ENCODE measurements around the gene ANKIB1.

GRCh38 chr7:92297736-92298135 is 52.0 kb downstream of the ANKIB1 start:
- TF ChIP-seq E2F6 (IDR thresholded peaks at IDR 0.05; ENCODE audit: borderline replicate concordance in 1 of 2, extremely low read depth in 1 of 2, insufficient read depth in 1 of 2, insufficient read length in 1 of 2, low read depth in 1 of 2, low read length in 1 of 2, poor library complexity in 1 of 2, severe bottlenecking in 1 of 2) (no peak), NR2C1 (IDR thresholded peaks at IDR 0.05) (no peak), NR2C1 (tag; IDR thresholded peaks at IDR 0.05) (no peak), EGR1 (conservative IDR thresholded peaks at IDR 0.05) (no peak), CHD4 (IDR thresholded peaks at IDR 0.05; ENCODE audit: insufficient read depth, insufficient replicate concordance, low read depth, low read length, poor library complexity, severe bottlenecking) (no peak), TCF7L2 (IDR thresholded peaks at IDR 0.05; ENCODE audit: low read depth, low read length) (no peak), XRCC5 (IDR thresholded peaks at IDR 0.05; ENCODE audit: low read depth, low read length) (no peak), ZNF609 (CRISPR knock-in tag; IDR thresholded peaks at IDR 0.05; ENCODE audit: borderline replicate concordance) (no peak), MECOM (CRISPR knock-in tag; IDR thresholded peaks at IDR 0.05) (no peak), ZBTB9 (CRISPR knock-in tag; IDR thresholded peaks at IDR 0.05) (no peak), GABPA (tag; conservative IDR thresholded peaks at IDR 0.05; ENCODE audit: low read depth) (no peak)
- TF ChIP-seq, protein P1, sequence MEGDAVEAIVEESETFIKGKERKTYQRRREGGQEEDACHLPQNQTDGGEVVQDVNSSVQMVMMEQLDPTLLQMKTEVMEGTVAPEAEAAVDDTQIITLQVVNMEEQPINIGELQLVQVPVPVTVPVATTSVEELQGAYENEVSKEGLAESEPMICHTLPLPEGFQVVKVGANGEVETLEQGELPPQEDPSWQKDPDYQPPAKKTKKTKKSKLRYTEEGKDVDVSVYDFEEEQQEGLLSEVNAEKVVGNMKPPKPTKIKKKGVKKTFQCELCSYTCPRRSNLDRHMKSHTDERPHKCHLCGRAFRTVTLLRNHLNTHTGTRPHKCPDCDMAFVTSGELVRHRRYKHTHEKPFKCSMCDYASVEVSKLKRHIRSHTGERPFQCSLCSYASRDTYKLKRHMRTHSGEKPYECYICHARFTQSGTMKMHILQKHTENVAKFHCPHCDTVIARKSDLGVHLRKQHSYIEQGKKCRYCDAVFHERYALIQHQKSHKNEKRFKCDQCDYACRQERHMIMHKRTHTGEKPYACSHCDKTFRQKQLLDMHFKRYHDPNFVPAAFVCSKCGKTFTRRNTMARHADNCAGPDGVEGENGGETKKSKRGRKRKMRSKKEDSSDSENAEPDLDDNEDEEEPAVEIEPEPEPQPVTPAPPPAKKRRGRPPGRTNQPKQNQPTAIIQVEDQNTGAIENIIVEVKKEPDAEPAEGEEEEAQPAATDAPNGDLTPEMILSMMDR (IDR thresholded peaks at IDR 0.05 in 2 of 3, conservative IDR thresholded peaks at IDR 0.05 in 1 of 3; ENCODE audit: insufficient read depth in 2 of 3, low read depth in 1 of 3, low read length in 3 of 3), result no peak
- TF ChIP-seq, protein P2, sequence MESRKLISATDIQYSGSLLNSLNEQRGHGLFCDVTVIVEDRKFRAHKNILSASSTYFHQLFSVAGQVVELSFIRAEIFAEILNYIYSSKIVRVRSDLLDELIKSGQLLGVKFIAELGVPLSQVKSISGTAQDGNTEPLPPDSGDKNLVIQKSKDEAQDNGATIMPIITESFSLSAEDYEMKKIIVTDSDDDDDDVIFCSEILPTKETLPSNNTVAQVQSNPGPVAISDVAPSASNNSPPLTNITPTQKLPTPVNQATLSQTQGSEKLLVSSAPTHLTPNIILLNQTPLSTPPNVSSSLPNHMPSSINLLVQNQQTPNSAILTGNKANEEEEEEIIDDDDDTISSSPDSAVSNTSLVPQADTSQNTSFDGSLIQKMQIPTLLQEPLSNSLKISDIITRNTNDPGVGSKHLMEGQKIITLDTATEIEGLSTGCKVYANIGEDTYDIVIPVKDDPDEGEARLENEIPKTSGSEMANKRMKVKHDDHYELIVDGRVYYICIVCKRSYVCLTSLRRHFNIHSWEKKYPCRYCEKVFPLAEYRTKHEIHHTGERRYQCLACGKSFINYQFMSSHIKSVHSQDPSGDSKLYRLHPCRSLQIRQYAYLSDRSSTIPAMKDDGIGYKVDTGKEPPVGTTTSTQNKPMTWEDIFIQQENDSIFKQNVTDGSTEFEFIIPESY (CRISPR knock-in tag; IDR thresholded peaks at IDR 0.05), result no peak
- TF ChIP-seq, protein P3, sequence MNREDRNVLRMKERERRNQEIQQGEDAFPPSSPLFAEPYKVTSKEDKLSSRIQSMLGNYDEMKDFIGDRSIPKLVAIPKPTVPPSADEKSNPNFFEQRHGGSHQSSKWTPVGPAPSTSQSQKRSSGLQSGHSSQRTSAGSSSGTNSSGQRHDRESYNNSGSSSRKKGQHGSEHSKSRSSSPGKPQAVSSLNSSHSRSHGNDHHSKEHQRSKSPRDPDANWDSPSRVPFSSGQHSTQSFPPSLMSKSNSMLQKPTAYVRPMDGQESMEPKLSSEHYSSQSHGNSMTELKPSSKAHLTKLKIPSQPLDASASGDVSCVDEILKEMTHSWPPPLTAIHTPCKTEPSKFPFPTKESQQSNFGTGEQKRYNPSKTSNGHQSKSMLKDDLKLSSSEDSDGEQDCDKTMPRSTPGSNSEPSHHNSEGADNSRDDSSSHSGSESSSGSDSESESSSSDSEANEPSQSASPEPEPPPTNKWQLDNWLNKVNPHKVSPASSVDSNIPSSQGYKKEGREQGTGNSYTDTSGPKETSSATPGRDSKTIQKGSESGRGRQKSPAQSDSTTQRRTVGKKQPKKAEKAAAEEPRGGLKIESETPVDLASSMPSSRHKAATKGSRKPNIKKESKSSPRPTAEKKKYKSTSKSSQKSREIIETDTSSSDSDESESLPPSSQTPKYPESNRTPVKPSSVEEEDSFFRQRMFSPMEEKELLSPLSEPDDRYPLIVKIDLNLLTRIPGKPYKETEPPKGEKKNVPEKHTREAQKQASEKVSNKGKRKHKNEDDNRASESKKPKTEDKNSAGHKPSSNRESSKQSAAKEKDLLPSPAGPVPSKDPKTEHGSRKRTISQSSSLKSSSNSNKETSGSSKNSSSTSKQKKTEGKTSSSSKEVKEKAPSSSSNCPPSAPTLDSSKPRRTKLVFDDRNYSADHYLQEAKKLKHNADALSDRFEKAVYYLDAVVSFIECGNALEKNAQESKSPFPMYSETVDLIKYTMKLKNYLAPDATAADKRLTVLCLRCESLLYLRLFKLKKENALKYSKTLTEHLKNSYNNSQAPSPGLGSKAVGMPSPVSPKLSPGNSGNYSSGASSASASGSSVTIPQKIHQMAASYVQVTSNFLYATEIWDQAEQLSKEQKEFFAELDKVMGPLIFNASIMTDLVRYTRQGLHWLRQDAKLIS (CRISPR knock-in tag; IDR thresholded peaks at IDR 0.05), result no peak

All from K562 (cell line).